Muscle of leg (tissue), 11 donors: ENCODE results near the gene MGME1. TPM values are rescaled to one million over a fixed set of nuclear protein-coding genes. Genes with fewer than 3 reads are reported as not detected.

Experiments used
- DNase-seq: peaks from one replicate; pipeline ENCODE4 v3.0.0; 2013
- H3K27ac ChIP-seq: one replicate; pipeline ENCODE4 v1.5.1; 2013; ENCODE audit warnings: mild to moderate bottlenecking, low read length, control low read depth
- H3K27me3 ChIP-seq: one replicate; pipeline ENCODE4 v1.6.1; 2013; ENCODE audit warnings: low read length; ENCODE audit not compliant: control insufficient read depth, insufficient read depth
- H3K36me3 ChIP-seq: one replicate; pipeline ENCODE4 v1.6.1; 2013; ENCODE audit warnings: low read length; ENCODE audit not compliant: control insufficient read depth, insufficient read depth
- H3K4me1 ChIP-seq: one replicate; pipeline ENCODE4 v1.6.1; 2013; ENCODE audit warnings: low read length; ENCODE audit not compliant: control insufficient read depth, insufficient read depth
- H3K4me3 ChIP-seq: one replicate; pipeline ENCODE4 v1.5.1; 2013; ENCODE audit warnings: low read length, control low read depth
- H3K9me3 ChIP-seq: replicated peaks from 2 replicates; pipeline ENCODE4 v1.6.1; 2013; ENCODE audit warnings: low read depth, low read length; ENCODE audit not compliant: control insufficient read depth
- WGBS: methylation state at CpG from one replicate; pipeline ENCODE4 v1.1.5; 2013; ENCODE audit warnings: missing lambda C conversion rate; ENCODE audit not compliant: insufficient coverage; 5-methylcytosine and 5-hydroxymethylcytosine counted together
- polyA plus RNA-seq, 8 donors: library from polyadenylated mRNA; unstranded; fragments of 120-200 nt; gene quantifications; one replicate each; pipeline versions ENCODE4 v1.2.1 to v1.2.3, GENCODE V29; 2013; ENCODE audit warnings: inconsistent platforms in 1 of 8, low replicate concordance in 1 of 8; ENCODE audit not compliant: insufficient read length in 8 of 8, insufficient read depth in 1 of 8
- total RNA-seq: library from RNA; stranded (reverse); fragments of 120-200 nt; gene quantifications from one replicate; pipeline ENCODE4 v1.2.4, GENCODE V29; 2013

The MGME1 gene
- total and polyA plus RNA-seq, 9 donors = 10.4 to 23.9 (median 19.5) TPM

- DNase-seq = peak; percentile 69
Measured at GRCh38 chr20:17969278-17969883, 563 bp downstream of the MGME1 start.

GRCh38 chr20:17969884-17970409, 1.1 kb downstream of the MGME1 start:
- Histone ChIP-seq H3K36me3 (no peaks in the 10 kb centered on the region), H3K4me3 (peak overlapping the region; percentile 96), H3K27me3 (no peaks in the 10 kb centered on the region), H3K27ac (peak overlapping the region; percentile 100), H3K4me1 (peaks cover 26% of the 10 kb centered on the region), H3K9me3 (no peaks in the 10 kb centered on the region)
- peak; percentile 79 for DNase-seq
- WGBS = 0% methylated on average over 5 of the region's 9 CpGs

More at GRCh38 chr20:17969278-17969883, 563 bp downstream of the MGME1 start:
- Histone ChIP-seq H3K27ac (peak overlapping the region; percentile 100), H3K27me3 (no peaks in the 10 kb centered on the region), H3K9me3 (no peaks in the 10 kb centered on the region), H3K4me1 (peaks cover 29% of the 10 kb centered on the region), H3K4me3 (peak overlapping the region; percentile 96), H3K36me3 (no peaks in the 10 kb centered on the region)
- 0% methylated on average over 9 of the region's 28 CpGs for WGBS

GRCh38 chr20:17971300-17972013, 2.6 kb downstream of the MGME1 start:
- WGBS = 5% methylated on average over 6 of the region's 7 CpGs
- Histone ChIP-seq H3K27me3 (no peaks in the 10 kb centered on the region), H3K9me3 (no peaks in the 10 kb centered on the region), H3K36me3 (peaks cover 8% of the 10 kb centered on the region), H3K4me3 (peak overlapping the region; percentile 18), H3K4me1 (peaks cover 13% of the 10 kb centered on the region), H3K27ac (peak overlapping the region; percentile 52)
- DNase-seq = peak; percentile 54

GRCh38 chr20:17972121-17972520, 3.3 kb downstream of the MGME1 start:
- no peaks in the 10 kb centered on the region for H3K27me3 ChIP-seq
- H3K27ac ChIP-seq = peak overlapping the region; percentile 52
- peak overlapping the region; percentile 18 for H3K4me3 ChIP-seq
- H3K36me3 ChIP-seq = peaks cover 8% of the 10 kb centered on the region
- no peaks in the 10 kb centered on the region for H3K9me3 ChIP-seq
- WGBS = no CpG with 5 or more reads among the region's 2 CpGs
- H3K4me1 ChIP-seq = peaks cover 11% of the 10 kb centered on the region
- no peak for DNase-seq

GRCh38 chr20:17976305-17976704, 7.5 kb downstream of the MGME1 start:
- peaks cover 10% of the 10 kb centered on the region for H3K36me3 ChIP-seq
- H3K4me3 ChIP-seq = no peak overlapping the region
- H3K27ac ChIP-seq = no peak overlapping the region
- no peaks in the 10 kb centered on the region for H3K9me3 ChIP-seq
- no peak for DNase-seq
- peaks cover 11% of the 10 kb centered on the region for H3K4me1 ChIP-seq
- H3K27me3 ChIP-seq = no peaks in the 10 kb centered on the region
- WGBS = 96% methylated on average over 4 of the region's 6 CpGs

GRCh38 chr20:17985388-17986018, 16.7 kb downstream of the MGME1 start:
- Histone ChIP-seq H3K4me1 (no peaks in the 10 kb centered on the region), H3K36me3 (peaks cover 27% of the 10 kb centered on the region), H3K27ac (no peak overlapping the region), H3K9me3 (no peaks in the 10 kb centered on the region), H3K4me3 (no peak overlapping the region), H3K27me3 (no peaks in the 10 kb centered on the region)
- DNase-seq = no peak
- WGBS = no CpG with 5 or more reads among the region's 7 CpGs

GRCh38 chr20:17987988-17988387, 19.2 kb downstream of the MGME1 start:
- H3K4me3 ChIP-seq = no peak overlapping the region
- no peaks in the 10 kb centered on the region for H3K9me3 ChIP-seq
- 100% methylated on average over 3 of the region's 3 CpGs for WGBS
- H3K27ac ChIP-seq = no peak overlapping the region
- H3K4me1 ChIP-seq = no peaks in the 10 kb centered on the region
- H3K36me3 ChIP-seq = peaks cover 25% of the 10 kb centered on the region
- H3K27me3 ChIP-seq = no peaks in the 10 kb centered on the region
- no peak for DNase-seq

- no CpG with 5 or more reads among the region's 10 CpGs for WGBS
- Histone ChIP-seq H3K27ac (no peak overlapping the region), H3K9me3 (no peaks in the 10 kb centered on the region), H3K4me1 (no peaks in the 10 kb centered on the region), H3K4me3 (no peak overlapping the region), H3K27me3 (no peaks in the 10 kb centered on the region), H3K36me3 (peaks cover 22% of the 10 kb centered on the region)
- no peak for DNase-seq
Measured at GRCh38 chr20:17990278-17990972, 21.6 kb downstream of the MGME1 start.

GRCh38 chr20:17992224-17992637, 23.4 kb downstream of the MGME1 start:
- H3K4me1 ChIP-seq = peaks cover 2% of the 10 kb centered on the region
- no peaks in the 10 kb centered on the region for H3K9me3 ChIP-seq
- H3K27me3 ChIP-seq = no peaks in the 10 kb centered on the region
- H3K4me3 ChIP-seq = no peak overlapping the region
- no peak for DNase-seq
- peaks cover 22% of the 10 kb centered on the region for H3K36me3 ChIP-seq
- H3K27ac ChIP-seq = no peak overlapping the region
- 89% methylated on average over 5 of the region's 6 CpGs for WGBS
